DOHH2 (cell line): ENCODE data around the gene MED17.

ENCODE experiments used
- H3F3A ChIP-seq: fragments of 200-600 bp; sonication (generic), shearing (Covaris generic); 2 replicates; pipeline ENCODE4 v1.6.0; 2016; ENCODE audit warnings: antibody characterized with exemption, mild to moderate bottlenecking; ENCODE audit not compliant: control insufficient read depth, insufficient read depth
- H3K27ac ChIP-seq: fragments of 200-600 bp; sonication (generic); 2 replicates; pipeline ENCODE4 v1.5.1; 2014; ENCODE audit warnings: low read depth, mild to moderate bottlenecking, low read length, moderate library complexity
- H3K27me3 ChIP-seq: fragments of 200-600 bp; sonication (generic); 2 replicates; pipeline ENCODE4 v1.6.1; 2014; ENCODE audit warnings: mild to moderate bottlenecking, low read length, mixed read lengths; ENCODE audit not compliant: control insufficient read depth
- H3K36me3 ChIP-seq: fragments of 200-600 bp; sonication (generic); 2 replicates; pipeline ENCODE4 v1.6.1; 2014; ENCODE audit warnings: mild to moderate bottlenecking, low read length, moderate library complexity, mixed read lengths; ENCODE audit not compliant: control insufficient read depth
- H3K4me1 ChIP-seq: fragments of 200-600 bp; sonication (generic); 2 replicates; pipeline ENCODE4 v1.6.1; 2014; ENCODE audit warnings: mild to moderate bottlenecking, low read length, mixed read lengths; ENCODE audit not compliant: control insufficient read depth
- H3K4me2 ChIP-seq: fragments of 200-600 bp; sonication (generic); 2 replicates; pipeline ENCODE4 v1.6.0; 2014; ENCODE audit warnings: mild to moderate bottlenecking, low read length, moderate library complexity
- H3K4me3 ChIP-seq: fragments of 200-600 bp; sonication (generic); 2 replicates; pipeline ENCODE4 v1.5.1; 2014; ENCODE audit warnings: mild to moderate bottlenecking, low read length, mixed read lengths
- H3K79me2 ChIP-seq: fragments of 200-600 bp; sonication (generic); 2 replicates; pipeline ENCODE4 v1.6.1; 2014; ENCODE audit warnings: mild to moderate bottlenecking, low read length, mixed read lengths; ENCODE audit not compliant: control insufficient read depth
- H3K9me2 ChIP-seq: fragments of 200-600 bp; sonication (generic); replicated peaks from 2 replicates; pipeline ENCODE4 v1.6.1; 2014; ENCODE audit warnings: mild to moderate bottlenecking, low read length, mixed read lengths; ENCODE audit not compliant: control insufficient read depth
- H3K9me3 ChIP-seq: fragments of 200-600 bp; sonication (generic); 2 replicates; pipeline ENCODE4 v1.6.1; 2014; ENCODE audit warnings: antibody characterized with exemption, low read length, mixed read lengths; ENCODE audit not compliant: control insufficient read depth, insufficient read depth
- H4K20me1 ChIP-seq: fragments of 200-600 bp; sonication (generic); 2 replicates; pipeline ENCODE4 v1.6.0; 2014; ENCODE audit warnings: low read depth, mild to moderate bottlenecking, antibody characterized with exemption, low read length, moderate library complexity; ENCODE audit not compliant: control insufficient read depth, insufficient read depth
- EZH2phosphoT487 ChIP-seq: fragments of 200-600 bp; sonication (generic); IDR thresholded peaks from 2 replicates; pipeline ENCODE4 v1.6.1; 2017; ENCODE audit warnings: borderline replicate concordance, mild to moderate bottlenecking, antibody characterized with exemption, low read length, moderate library complexity, mixed read lengths
- TF ChIP-seq, protein P1 (sequence below): fragments of 200-600 bp; sonication (generic); IDR thresholded peaks from one replicate; pipeline ENCODE4 v1.5.1; 2014; ENCODE audit warnings: antibody characterized with exemption, mild to moderate bottlenecking, low read depth, low read length; ENCODE audit not compliant: poor library complexity, severe bottlenecking

MED17 gene

DNA sequence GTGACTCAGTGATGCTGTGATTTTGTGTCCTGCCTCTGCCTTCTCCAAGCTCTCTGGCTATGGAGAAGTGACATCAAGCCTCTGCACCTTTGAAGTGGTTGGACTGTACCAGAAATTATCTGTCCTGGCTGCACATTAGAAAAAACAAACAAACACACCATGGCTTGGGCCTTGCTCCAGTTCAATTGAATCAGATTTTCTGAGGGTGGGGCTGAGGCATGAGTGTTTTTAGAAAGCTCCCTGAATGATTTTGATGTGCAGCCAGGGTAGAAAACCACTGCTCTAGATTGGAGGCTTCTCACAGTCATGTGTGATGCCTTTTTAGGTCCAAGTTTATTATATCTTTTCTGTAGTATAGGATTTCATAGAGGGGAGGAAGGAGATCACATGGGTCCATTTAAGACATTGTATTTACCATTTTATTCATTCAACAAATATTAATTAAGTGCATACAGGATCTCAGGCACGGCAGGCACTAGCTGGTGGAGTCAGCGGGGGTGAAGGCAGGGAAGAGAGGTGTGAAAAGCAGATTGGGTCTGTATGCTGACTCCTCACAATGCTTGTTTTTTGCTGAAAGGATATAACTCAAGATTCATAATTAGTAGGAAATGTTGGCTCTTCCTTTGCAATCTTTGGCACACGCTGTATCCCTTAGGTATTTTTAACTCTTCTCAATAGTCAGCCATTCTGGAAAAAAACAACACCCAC is 73.5 kb downstream of the MED17 start:
- H3K27ac ChIP-seq = no peak overlapping the region
- H3K4me2 ChIP-seq = no peak overlapping the region
- no peaks in the 10 kb centered on the region for H3K4me1 ChIP-seq
- H3K4me3 ChIP-seq = no peak overlapping the region
- no peaks in the 10 kb centered on the region for H3K27me3 ChIP-seq
- TF ChIP-seq, protein P1, sequence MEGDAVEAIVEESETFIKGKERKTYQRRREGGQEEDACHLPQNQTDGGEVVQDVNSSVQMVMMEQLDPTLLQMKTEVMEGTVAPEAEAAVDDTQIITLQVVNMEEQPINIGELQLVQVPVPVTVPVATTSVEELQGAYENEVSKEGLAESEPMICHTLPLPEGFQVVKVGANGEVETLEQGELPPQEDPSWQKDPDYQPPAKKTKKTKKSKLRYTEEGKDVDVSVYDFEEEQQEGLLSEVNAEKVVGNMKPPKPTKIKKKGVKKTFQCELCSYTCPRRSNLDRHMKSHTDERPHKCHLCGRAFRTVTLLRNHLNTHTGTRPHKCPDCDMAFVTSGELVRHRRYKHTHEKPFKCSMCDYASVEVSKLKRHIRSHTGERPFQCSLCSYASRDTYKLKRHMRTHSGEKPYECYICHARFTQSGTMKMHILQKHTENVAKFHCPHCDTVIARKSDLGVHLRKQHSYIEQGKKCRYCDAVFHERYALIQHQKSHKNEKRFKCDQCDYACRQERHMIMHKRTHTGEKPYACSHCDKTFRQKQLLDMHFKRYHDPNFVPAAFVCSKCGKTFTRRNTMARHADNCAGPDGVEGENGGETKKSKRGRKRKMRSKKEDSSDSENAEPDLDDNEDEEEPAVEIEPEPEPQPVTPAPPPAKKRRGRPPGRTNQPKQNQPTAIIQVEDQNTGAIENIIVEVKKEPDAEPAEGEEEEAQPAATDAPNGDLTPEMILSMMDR = no peak
- TF ChIP-seq EZH2phosphoT487 = no peak
- H3F3A ChIP-seq = no peaks in the 10 kb centered on the region
- no peaks in the 10 kb centered on the region for H3K36me3 ChIP-seq
- no peaks in the 10 kb centered on the region for H3K9me3 ChIP-seq
- no peaks in the 10 kb centered on the region for H4K20me1 ChIP-seq
- no peaks in the 10 kb centered on the region for H3K79me2 ChIP-seq
- no peaks in the 10 kb centered on the region for H3K9me2 ChIP-seq

DNA sequence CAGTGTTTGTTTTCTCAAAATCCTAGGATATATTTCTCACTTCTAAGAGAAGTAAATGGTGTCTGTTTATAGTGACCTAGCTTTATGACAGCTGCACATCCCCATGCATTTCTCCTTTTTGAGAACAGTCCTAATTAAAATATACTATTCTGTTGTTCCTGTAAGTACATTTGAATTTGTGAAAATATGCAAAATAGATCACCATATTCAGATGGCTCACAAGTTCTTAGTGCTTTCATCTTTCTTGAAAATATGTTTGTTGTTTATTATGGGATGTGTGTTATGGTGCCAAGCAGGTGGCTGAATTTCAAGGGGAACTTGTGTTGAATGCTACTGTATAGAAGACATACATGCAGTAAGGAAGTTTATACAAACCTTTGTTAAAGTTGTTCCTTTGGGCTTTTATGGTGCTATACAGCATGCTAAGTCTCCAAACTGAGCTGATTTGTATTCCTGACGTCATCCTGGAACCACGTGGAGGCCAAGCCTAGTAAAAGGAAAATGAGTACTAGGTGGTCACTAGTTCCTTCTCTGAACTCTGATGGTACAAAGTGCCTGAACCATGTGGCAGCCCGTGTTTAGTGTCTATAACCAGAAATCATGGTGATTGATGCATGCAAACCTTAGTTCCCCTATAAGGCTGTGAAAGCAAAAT is 74.2 kb downstream of the MED17 start:
- no peaks in the 10 kb centered on the region for H3K79me2 ChIP-seq
- no peaks in the 10 kb centered on the region for H3F3A ChIP-seq
- no peaks in the 10 kb centered on the region for H3K9me3 ChIP-seq
- H3K36me3 ChIP-seq = no peaks in the 10 kb centered on the region
- H3K27ac ChIP-seq = no peak overlapping the region
- H3K4me3 ChIP-seq = no peak overlapping the region
- no peaks in the 10 kb centered on the region for H4K20me1 ChIP-seq
- no peak overlapping the region for H3K4me2 ChIP-seq
- TF ChIP-seq, protein P1 = no peak
- no peak for TF ChIP-seq EZH2phosphoT487
- no peaks in the 10 kb centered on the region for H3K4me1 ChIP-seq
- no peaks in the 10 kb centered on the region for H3K27me3 ChIP-seq
- H3K9me2 ChIP-seq = no peaks in the 10 kb centered on the region

DNA sequence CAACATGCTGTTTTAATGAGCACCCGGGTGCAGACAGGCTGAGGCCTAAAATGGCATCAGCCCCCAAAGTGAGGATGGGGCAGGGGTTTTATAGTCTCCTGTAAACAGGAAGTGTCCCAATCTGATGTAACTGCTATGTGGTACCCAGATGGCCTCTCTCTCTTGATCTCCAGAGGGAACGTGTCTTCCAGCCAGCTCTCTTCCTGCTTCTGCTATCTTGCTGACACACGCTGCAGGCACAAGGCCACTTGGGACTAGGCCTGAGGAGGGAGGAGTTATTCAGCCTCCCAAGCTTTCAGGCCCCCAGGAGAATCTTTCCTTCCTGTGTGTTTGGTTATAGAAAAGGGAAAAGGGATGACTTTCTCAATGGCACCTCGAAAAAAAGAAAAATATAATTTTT is 77.7 kb downstream of the MED17 start:
- no peaks in the 10 kb centered on the region for H3K36me3 ChIP-seq
- no peaks in the 10 kb centered on the region for H3K27me3 ChIP-seq
- no peak overlapping the region for H3K4me2 ChIP-seq
- no peaks in the 10 kb centered on the region for H3K9me3 ChIP-seq
- H3K79me2 ChIP-seq = no peaks in the 10 kb centered on the region
- no peaks in the 10 kb centered on the region for H3F3A ChIP-seq
- H4K20me1 ChIP-seq = no peaks in the 10 kb centered on the region
- H3K4me3 ChIP-seq = no peak overlapping the region
- H3K9me2 ChIP-seq = no peaks in the 10 kb centered on the region
- TF ChIP-seq EZH2phosphoT487 = no peak
- TF ChIP-seq, protein P1 = no peak
- no peak overlapping the region for H3K27ac ChIP-seq
- no peaks in the 10 kb centered on the region for H3K4me1 ChIP-seq
